GM21381 (cell line): Measurements from ENCODE around the gene PFDN4.

ENCODE experiments used
- ATAC-seq: cut with Tn5 transposase; IDR thresholded peaks from one replicate; pipeline ENCODE4 v1.9.1; 2021; ENCODE audit warnings: mild to moderate bottlenecking, moderate library complexity; ENCODE audit not compliant: unreplicated experiment

Gene PFDN4

GRCh38 chr20:54207743-54208547 is at the start of gene PFDN4:
TSS of gene PFDN4 (plus strand) at chr20:54208087. CDS start at chr20:54208101, 14 bp downstream.
- ATAC-seq = peak; percentile 97

DNA sequence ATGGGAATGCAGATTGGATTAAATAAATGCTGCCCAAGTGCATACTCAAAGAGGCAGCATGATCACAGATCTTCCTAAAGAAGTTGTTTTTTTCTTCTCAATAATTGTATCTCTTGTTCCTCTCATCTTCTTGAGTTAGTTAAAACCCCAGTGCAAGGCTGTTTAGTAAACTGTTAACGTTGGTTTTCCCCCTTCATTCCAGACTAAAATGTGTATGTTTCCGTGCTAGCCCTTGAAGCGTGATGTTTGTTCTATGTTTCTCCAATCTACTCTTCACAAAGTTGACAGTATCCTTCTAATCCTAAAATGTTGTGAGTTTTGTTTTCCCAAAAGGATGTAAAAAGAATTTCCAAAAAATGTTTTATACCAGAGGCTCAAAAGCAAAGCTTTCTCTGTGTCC is 49.7 kb upstream of the PFDN4 start:
- no peak for ATAC-seq

GRCh38 chr20:54158856-54159418 is 49.0 kb upstream of the PFDN4 start:
- ATAC-seq = no peak

DNA sequence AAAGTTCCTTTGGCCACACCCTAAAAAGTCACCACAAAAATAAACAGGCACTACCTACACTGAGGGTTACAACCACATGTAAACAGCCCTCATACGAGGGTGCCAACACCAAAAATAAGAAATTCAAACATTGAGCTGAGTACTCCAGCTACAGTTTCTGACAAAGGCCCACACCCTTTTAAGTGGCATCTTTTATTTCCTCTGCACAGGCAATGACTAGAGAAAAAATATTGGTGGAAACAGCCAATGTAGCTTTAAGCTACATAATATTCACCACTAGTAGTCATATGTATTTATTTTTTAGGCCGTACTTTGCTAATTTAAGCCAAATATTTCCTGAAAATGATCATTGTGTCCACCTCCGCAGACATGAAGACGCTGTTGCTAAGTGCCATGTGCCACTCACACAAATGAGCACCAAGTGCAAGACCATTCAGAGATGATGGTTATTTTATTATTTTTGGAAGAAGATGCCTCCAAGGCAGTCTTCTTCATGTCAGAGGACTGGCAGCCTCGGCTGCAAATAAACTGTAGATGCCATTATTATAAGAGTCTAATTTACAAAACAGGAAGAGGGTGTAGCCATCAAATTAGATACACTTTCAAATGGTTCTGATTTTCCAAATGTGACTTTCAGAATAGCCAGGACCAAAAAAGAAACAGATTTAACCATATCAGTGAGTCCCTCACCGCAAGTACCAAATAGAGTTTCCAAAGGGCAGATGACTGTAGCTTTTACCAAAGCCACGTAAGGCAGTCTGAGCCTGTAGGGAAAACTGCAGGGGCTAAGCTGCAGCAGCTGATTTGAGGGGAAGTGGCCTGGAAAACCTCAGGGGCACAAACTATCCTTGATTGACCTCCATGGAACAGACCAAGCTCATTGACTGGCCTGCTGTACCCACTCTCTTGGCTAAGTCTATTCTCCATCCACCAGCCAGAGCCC is 47.6 kb upstream of the PFDN4 start:
- no peak for ATAC-seq

DNA sequence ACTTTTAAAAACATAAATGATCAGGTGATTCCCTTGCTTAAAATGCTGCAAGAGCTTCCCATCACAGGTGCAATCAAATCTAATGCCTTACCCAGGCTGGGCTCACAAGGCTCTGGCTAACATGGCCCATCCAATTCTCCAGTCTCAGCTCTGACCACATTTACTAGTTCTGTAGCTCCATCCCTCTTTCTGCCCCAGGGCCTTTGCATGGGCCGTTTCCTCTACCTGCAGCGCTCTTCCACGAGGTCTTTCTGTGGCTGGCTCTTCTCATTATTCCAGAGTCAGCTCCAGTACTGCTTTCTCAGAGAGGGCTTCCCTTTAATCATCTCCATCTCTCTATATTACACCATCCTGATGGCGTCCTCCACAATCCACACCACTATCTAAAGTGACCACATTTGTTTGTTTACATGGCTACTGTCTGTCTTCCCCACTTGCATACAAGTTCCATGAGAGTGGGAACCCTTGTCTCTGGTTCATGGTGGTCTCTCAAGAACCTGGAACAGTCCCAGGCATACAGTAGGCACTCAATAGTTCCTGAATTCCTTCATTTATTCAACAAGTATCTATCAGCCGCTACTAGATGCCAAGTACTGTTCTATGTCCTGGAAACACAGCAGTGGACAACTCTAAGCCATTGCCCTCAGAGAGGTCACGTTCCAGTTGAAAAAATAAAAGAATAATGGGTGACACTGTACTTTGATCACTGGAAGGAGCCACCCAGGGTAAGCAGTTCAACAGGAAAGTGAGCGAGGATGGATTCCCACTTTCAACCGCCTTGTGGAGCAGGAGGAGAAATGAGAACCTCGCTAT is 46.7 kb upstream of the PFDN4 start:
- ATAC-seq = no peak

DNA sequence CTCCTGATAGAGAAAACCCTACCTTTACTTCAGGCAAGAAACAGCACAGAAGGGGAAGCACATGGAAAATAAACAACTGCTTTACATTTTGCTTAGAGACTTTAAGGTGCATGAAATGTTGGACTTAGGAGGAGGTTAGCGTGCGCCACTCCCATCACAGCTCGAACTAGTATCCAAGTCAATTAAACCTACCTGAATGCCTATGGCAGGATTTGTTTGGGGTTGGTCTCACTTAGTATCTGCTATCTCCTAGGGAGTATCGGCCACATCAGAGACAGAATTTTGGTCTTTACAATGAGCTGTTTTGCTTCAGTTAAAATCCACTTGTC is 46.1 kb upstream of the PFDN4 start:
- ATAC-seq = no peak

- no peak for ATAC-seq
Observed at GRCh38 chr20:54162378-54163009, 45.4 kb upstream of the PFDN4 start.

DNA sequence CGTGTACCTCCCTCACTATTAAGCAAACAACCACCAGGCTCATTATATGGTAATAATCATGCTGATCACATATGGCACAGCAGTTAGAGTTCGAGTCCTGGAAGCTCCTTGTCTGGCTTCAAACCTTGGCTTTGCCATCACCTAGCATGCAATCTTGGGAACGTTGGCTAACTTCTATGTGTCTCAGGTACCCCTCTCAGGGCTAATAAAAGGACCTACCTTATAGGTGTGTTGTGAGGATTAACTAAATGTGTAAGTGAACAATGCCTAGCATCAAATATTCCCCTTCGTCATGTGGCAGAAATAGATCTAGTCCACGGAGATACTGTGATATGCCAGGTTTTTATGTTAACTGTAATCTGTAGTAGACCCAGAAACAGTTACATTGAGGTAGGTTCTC is 44.5 kb upstream of the PFDN4 start:
- ATAC-seq = no peak

DNA sequence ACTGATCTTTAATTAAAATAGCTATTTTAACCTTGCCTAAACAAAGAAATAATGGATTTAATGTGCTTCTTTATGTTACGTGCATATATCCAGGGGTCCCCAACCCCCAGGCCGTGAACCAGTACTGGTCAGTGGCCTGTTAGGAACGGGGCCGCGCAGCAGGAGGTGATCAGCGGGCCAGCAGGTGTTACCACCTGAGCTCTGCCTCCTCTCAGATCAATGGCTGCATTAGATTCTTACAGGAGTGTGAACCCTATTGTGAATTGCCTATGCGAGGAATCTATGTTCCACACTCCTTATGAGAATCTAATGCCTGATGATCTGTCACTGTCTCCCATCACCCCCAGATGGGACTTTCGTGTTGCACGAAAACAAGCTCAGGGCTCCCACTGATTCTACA is 42.9 kb upstream of the PFDN4 start:
- no peak for ATAC-seq

DNA sequence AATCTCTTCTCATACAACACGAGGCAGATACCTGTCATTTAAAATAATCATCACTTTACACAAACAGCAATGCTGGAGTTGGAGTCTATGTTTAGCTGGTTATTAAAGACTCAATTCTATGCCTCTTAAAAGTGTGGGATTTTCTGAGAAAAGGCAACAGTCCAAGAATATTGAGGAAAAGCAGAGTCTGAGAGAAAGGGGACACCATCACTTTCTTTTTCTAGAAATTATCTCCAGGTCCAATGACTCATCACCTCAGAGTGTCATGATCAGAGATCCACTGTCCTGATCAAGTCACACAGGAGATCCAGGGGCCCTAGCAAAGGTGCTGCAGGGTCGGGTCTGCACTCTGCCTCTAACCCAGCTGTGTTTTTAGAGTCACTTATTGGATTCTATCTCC is 42.1 kb upstream of the PFDN4 start:
- ATAC-seq = no peak

GRCh38 chr20:54166987-54167662 is 40.8 kb upstream of the PFDN4 start:
- ATAC-seq = no peak

- no peak for ATAC-seq
Observed at GRCh38 chr20:54167909-54168872, 39.7 kb upstream of the PFDN4 start.

DNA sequence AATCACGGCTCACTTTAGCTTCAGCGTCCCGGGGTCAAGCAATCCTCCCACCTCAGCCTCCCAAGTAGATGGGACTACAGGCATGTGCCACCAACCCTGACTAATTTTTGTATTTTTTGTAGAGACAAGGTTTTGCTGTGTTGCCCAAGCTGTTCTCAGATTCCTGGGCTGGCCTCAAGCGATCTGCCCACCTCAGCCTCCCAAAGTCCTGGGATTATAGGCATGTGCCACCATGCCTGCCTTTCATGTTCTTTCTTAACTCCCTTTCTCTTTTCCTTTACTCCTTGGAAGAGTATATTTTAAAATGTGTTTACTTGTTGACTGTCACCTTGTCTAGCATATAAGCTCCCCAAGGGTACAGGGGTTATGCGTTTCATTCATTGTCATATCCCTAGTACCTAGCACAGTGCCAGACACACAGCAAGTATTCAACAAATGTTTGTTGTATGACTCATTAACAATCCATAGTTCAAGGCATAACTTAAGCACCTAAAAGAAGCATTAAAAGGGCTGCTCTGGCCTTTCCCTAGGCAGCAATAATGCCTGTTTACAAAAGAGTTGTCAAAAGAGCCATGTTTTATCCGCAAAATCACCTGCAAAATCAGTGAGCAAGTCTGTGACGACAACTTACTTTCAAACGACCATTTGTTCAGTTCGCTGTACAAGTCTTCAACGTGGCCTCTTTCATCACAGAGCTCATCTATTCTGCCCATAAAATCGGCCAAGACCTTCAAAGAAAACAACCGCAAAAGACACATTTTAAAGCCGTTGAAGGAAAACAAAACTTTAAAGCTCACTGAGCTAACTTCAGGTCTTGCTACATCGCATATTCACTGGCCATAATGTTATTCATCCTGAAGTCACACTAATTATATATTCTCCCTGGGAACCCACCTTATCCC is 38.7 kb upstream of the PFDN4 start:
- no peak for ATAC-seq

- ATAC-seq = no peak
Observed at GRCh38 chr20:54170026-54170471, 37.8 kb upstream of the PFDN4 start.

GRCh38 chr20:54170963-54171362 is 36.9 kb upstream of the PFDN4 start:
- ATAC-seq = no peak

- ATAC-seq = no peak
Observed at GRCh38 chr20:54172532-54172855, 35.4 kb upstream of the PFDN4 start.

DNA sequence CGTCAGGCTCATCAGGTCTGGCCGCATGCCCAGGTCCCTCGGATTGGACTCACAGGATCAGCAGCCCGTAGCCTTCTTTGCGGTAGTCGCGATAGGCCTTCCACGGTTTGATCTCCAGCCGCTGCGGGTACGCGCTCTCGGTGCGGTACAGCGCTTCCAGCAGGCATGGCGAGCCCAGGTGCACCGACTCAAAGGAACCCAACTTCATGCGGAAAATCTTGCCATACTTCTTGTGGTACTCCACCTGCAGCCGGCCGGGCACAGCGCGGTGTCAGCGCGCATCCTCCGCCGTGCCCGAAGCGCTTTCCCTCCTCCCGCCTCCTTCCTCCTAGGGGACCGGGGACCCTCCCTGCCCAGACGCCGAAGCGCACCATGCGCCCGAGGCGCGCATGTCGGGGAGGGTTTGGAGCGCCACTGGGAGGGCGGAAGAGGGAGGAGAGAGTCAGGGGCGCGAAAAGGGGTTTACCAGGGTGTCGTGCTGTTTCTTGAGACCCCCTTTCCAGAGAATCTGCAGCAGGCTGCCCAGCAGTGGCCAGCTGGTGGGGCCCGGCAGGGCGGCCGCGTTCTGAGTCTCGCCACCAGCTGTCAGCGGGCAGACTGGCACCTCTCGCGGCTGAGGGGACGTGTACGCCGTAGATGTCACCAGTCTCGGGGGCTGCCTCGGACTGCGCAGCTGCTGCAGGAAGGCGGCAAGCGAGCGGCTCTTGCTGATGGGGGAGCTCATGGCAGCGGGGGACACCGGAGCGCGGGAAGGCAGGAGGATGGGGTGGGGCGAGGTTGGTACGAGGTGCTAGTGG is 34.8 kb upstream of the PFDN4 start:
- no peak for ATAC-seq
